ENCODE data around the gene CTXND1. TPM values are rescaled to one million over a fixed set of nuclear protein-coding genes. Genes with fewer than 3 reads are reported as not detected.

Gene CTXND1
- total and polyA plus RNA-seq, 2 of the 8 experiments (the other 6 are each of a cell fraction or from before 2014, with no cell fraction given) = 0.03 TPM; not detected in 1

DNA sequence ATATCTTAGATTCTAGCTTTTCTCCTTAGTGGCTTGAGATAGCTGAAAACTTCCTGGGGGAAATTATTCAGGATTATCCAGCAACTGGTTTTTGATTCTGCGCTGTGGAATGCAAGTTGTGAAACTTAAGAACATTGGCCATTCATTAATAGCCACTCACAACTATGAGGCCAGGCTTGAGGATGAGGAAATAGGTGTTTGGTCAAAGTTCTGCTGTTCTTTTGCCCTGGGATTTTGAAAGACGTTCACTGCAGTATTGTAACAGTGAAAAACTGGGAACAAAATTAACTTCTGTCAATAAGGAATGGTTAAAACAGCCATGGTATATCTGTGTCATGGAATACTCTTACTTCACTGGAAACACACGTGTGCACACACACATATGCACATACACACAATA is 44.1 kb downstream of the CTXND1 start:
- Histone ChIP-seq H3K79me2 (ENCODE audit: control insufficient read depth in 1 of 2, insufficient read depth in 2 of 2, low read length in 2 of 2) (no peaks in the 10 kb centered on the region), H3K27ac (ENCODE audit: low read depth, low read length) (no peak overlapping the region), H2AFZ (ENCODE audit: low read length) (no peak overlapping the region), H3K9ac (replicated peaks in 1 of 4; ENCODE audit: extremely low read depth in 1 of 4, low read depth in 3 of 4, low read length in 3 of 4) (no peak overlapping the region), H2BK120ac (replicated peaks; ENCODE audit: low read depth, low read length) (no peak overlapping the region), H4K91ac (replicated peaks; ENCODE audit: insufficient read length, low read length) (no peak overlapping the region), H2AK5ac (ENCODE audit: low read depth, low read length) (no peak overlapping the region), H4K20me1 (replicated peaks in 1 of 2; ENCODE audit: control insufficient read depth in 1 of 2, insufficient read depth in 2 of 2, low read length in 2 of 2) (no peaks in the 10 kb centered on the region), H3K18ac (ENCODE audit: extremely low read depth, low read length) (no peak overlapping the region), H3K79me1 (ENCODE audit: low read depth, low read length) (no peaks in the 10 kb centered on the region), H2BK12ac (ENCODE audit: low read depth, low read length) (no peak overlapping the region), H4K5ac (ENCODE audit: insufficient read length, low read depth, low read length) (no peak overlapping the region), H3K56ac (replicated peaks; ENCODE audit: insufficient read length, low read depth, low read length) (no peak overlapping the region), H3K9me3 (ENCODE audit: insufficient read depth in 2 of 2, low read depth in 1 of 2, low read length in 1 of 2) (no peaks in the 10 kb centered on the region), H3K14ac (ENCODE audit: insufficient read length) (no peak overlapping the region), H3K23ac (ENCODE audit: insufficient read length) (no peak overlapping the region), H2BK20ac (ENCODE audit: low read length) (no peak overlapping the region), H3K36me3 (ENCODE audit: control insufficient read depth in 2 of 4, insufficient read depth in 4 of 4, low read length in 3 of 4) (no peaks in the 10 kb centered on the region), H3K4me3 (ENCODE audit: extremely low read depth in 1 of 4, insufficient read depth in 2 of 4, low read depth in 3 of 4, low read length in 4 of 4) (no peak overlapping the region), H3K23me2 (ENCODE audit: low read depth, low read length) (no peaks in the 10 kb centered on the region), H4K8ac (ENCODE audit: extremely low read depth, insufficient read depth, low read length) (no peak overlapping the region), H2BK5ac (ENCODE audit: low read depth, low read length) (no peak overlapping the region), H3K27me3 (replicated peaks in 1 of 4; ENCODE audit: control insufficient read depth in 3 of 4, extremely low read depth in 1 of 4, insufficient read depth in 3 of 4, low read length in 3 of 4) (no peaks in the 10 kb centered on the region), H3K4ac (replicated peaks; ENCODE audit: insufficient read length, low read depth, low read length) (no peak overlapping the region), H3K4me1 (replicated peaks in 1 of 4; ENCODE audit: control insufficient read depth in 3 of 4, insufficient read depth in 4 of 4, low read length in 3 of 4) (peaks cover 0 to 2% (median under 1%) of the 10 kb centered on the region in 4 experiments; a peak in 3 of 7 replicates), H3K4me2 (ENCODE audit: insufficient read depth in 1 of 2, low read depth in 2 of 2, low read length in 2 of 2) (no peak overlapping the region), H2BK15ac (ENCODE audit: low read length) (no peak overlapping the region)
- POLR2A ChIA-PET (ENCODE audit: partially characterized antibody) = no interaction called here
- no peak for DNase-seq (ENCODE audit: low read depth in 1 of 2, low spot score in 2 of 2)
- CTCF ChIA-PET (ENCODE audit: partially characterized antibody) = interaction anchor here (0.6 to 1.7 kb wide), 2 partner anchors 28 to 685 kb away, joined by 3 to 4 read pairs; no protein-coding TSS in a partner anchor
- no peak for TF ChIP-seq JUN (IDR thresholded peaks at IDR 0.05; ENCODE audit: low read depth, low read length)
- TF ChIP-seq EGR1 (IDR thresholded peaks at IDR 0.05; ENCODE audit: borderline replicate concordance, low read depth, low read length) = no peak
- TF ChIP-seq TEAD4 (IDR thresholded peaks at IDR 0.05; ENCODE audit: low read depth, low read length) = no peak
- no peak for TF ChIP-seq PHF8 (conservative IDR thresholded peaks at IDR 0.05; ENCODE audit: low read depth, low read length)
- TF ChIP-seq BACH1 (IDR thresholded peaks at IDR 0.05; ENCODE audit: low read length) = no peak
- TF ChIP-seq BCL11A (IDR thresholded peaks at IDR 0.05; ENCODE audit: low read depth in 2 of 2, low read length in 2 of 2) = no peak
- no peak for TF ChIP-seq POLR2A (IDR thresholded peaks at IDR 0.05; ENCODE audit: control extremely low read depth in 1 of 2, low read depth in 2 of 2, low read length in 2 of 2)
- no peak for TF ChIP-seq ZNF274 (IDR thresholded peaks at IDR 0.05; ENCODE audit: borderline replicate concordance, extremely low read depth, low read length)
- TF ChIP-seq USF2 (IDR thresholded peaks at IDR 0.05; ENCODE audit: low read length) = no peak
- no peak for TF ChIP-seq SP1 (IDR thresholded peaks at IDR 0.05; ENCODE audit: low read depth, low read length)
- no peak for TF ChIP-seq YY1 (IDR thresholded peaks at IDR 0.05; ENCODE audit: low read depth, low read length)
- no peak for TF ChIP-seq ASH2L (IDR thresholded peaks at IDR 0.05; ENCODE audit: low read length)
- TF ChIP-seq SRF (IDR thresholded peaks at IDR 0.05; ENCODE audit: low read depth, low read length) = no peak
- no peak for TF ChIP-seq POLR2AphosphoS5 (IDR thresholded peaks at IDR 0.05; ENCODE audit: low read depth, low read length)
- no peak for TF ChIP-seq JUND (IDR thresholded peaks at IDR 0.05; ENCODE audit: low read length)
- no peak for FAIRE-seq
- 79% methylated on average over 3 of the region's 3 CpGs; no CpG with 5 or more reads in 1 of the 2 experiments for WGBS, 2 experiments (ENCODE audit: extremely low coverage in 1 of 2, insufficient coverage in 1 of 2, insufficient read length in 1 of 2, insufficient replicate concordance in 2 of 2, low coverage in 1 of 2, low lambda C conversion rate in 2 of 2, missing lambda C conversion rate in 1 of 2)

Measured in H1 (cell line).